Psoas muscle (tissue), 8 donors: ENCODE results near the gene ERBB2. TPM values are rescaled to one million over a fixed set of nuclear protein-coding genes. Genes with fewer than 3 reads are reported as not detected.
"Not testable (repeated sequence)": the region's sequence is repeated elsewhere in the genome, so short reads cannot be mapped to it uniquely, and the experiment has no call there.

Source experiments
- ATAC-seq, 4 donors: fragments of 200-7000 bp; cut with Tn5 transposase; one replicate each; pipeline ENCODE4 v1.9.1; 2020; ENCODE audit warnings: moderate library complexity in 3 of 4, mild to moderate bottlenecking in 2 of 4
- DNase-seq, 2 donors: peaks; one replicate each; pipeline ENCODE4 v3.0.0-alpha.2; 2020
- H3K27ac ChIP-seq: fragments of 200-600 bp; one replicate; pipeline ENCODE4 v1.8.0; 2022
- H3K27me3 ChIP-seq, 3 donors: fragments of 200-600 bp in 1 of 3; one replicate each; pipeline versions ENCODE4 v1.6.1 to v1.8.0; 2013 to 2022; ENCODE audit warnings: low read length in 2 of 3, mild to moderate bottlenecking in 2 of 3, moderate library complexity in 1 of 3; ENCODE audit not compliant: insufficient read depth in 3 of 3
- H3K36me3 ChIP-seq, 2 donors: fragments of 200-600 bp in 1 of 2; one replicate each; pipeline versions ENCODE4 v1.6.1 to v1.8.0; 2013 to 2022; ENCODE audit warnings: low read depth in 1 of 2, mild to moderate bottlenecking in 1 of 2, moderate library complexity in 1 of 2; ENCODE audit not compliant: insufficient read depth in 1 of 2
- H3K4me1 ChIP-seq: fragments of 200-600 bp; one replicate; pipeline ENCODE4 v1.8.0; 2022
- H3K4me3 ChIP-seq: fragments of 200-600 bp; one replicate; pipeline ENCODE4 v1.8.0; 2022; ENCODE audit warnings: mild to moderate bottlenecking
- H3K9me3 ChIP-seq: fragments of 200-600 bp; one replicate; pipeline ENCODE4 v1.8.0; 2022
- WGBS, 3 donors: extraction: QIAGEN DNeasy Blood & Tissue Kit; methylation state at CpG; one replicate each; pipeline versions ENCODE4 v1.1.6 to v1.1.7; 2013; 5-methylcytosine and 5-hydroxymethylcytosine counted together
- intact Hi-C, 2 donors: fragments of 100-400 bp; cut with DNase I; formaldehyde crosslinking; loops; one replicate each; pipeline versions ENCODE4 v1.11.0 to v1.14.2; 2022
- polyA plus RNA-seq, 3 donors: library from polyadenylated mRNA; stranded (reverse); fragments of 200-250 nt; gene quantifications; one replicate each; pipeline ENCODE4 v1.2.3, GENCODE V29; 2013
- total RNA-seq, 4 donors: library from RNA; stranded (reverse); fragmentation: NEBNext Ultra II Directional in 2 of 4; extraction: Animal tissue kit (Norgen Biotek cat#: 25700) in 2 of 4; gene quantifications; one replicate each; pipeline versions ENCODE4 v1.2.1 to v1.2.4, GENCODE V29; 2021 to 2023
- TF ChIP-seq, protein P1 (sequence below): fragments of 200-600 bp; IDR thresholded peaks from one replicate; pipeline ENCODE4 v1.8.0; 2022; ENCODE audit warnings: antibody characterized with exemption
- donor health status: healthy with polysubstance abuse.
- donor health status: DM: no; HTN: no; CAD: no; lungs with moderate emphysema.
- donor health status: Bipolar disorder and iron deficiency.
- donor health status: healthy.
- donor health status: DM: yes; HTN: yes; CAD: no.
- donor health status: DM: no; HTN: no; CAD: no.
- donor health status: DM: no; HTN: no; CAD: no.
- donor health status: DM: yes; HTN: yes; CAD: no.

The ERBB2 gene
- total and polyA plus RNA-seq, 7 donors = 4.0 to 24.9 (median 20.4) TPM

DNA sequence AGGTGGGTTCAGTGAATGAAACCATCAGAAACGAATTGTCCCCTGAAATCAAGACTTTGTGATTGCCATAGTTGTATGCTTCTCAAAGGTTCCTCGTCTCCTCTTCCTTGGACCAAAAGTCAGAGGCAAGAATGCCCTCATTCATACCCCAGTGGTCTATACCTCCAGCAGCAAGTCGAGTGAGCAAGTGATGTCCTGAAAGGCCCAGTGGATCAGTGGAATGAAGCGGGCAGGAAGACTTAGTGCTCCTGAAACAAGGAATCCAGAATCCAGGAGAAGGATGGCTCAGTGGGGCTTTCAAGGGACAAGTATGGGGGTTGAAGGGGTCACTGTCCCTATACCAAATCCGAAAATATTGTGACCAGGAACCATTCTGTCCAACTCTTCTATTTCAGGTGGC, 5.3 kb upstream of the ERBB2 start:
- peak in 1 of 2 donors; percentile 3 for DNase-seq
- 86 to 93% (median 89%) methylated on average over 5 of the region's 5 CpGs for WGBS, 3 donors
- Histone ChIP-seq H3K27ac (no peak overlapping the region), H3K4me1 (peaks cover 5% of the 10 kb centered on the region), H3K27me3 (no peaks in the 10 kb centered on the region), H3K9me3 (no peaks in the 10 kb centered on the region), H3K4me3 (no peak overlapping the region), H3K36me3 (peaks cover 0 to 27% of the 10 kb centered on the region in 2 donors)
- TF ChIP-seq, protein P1, sequence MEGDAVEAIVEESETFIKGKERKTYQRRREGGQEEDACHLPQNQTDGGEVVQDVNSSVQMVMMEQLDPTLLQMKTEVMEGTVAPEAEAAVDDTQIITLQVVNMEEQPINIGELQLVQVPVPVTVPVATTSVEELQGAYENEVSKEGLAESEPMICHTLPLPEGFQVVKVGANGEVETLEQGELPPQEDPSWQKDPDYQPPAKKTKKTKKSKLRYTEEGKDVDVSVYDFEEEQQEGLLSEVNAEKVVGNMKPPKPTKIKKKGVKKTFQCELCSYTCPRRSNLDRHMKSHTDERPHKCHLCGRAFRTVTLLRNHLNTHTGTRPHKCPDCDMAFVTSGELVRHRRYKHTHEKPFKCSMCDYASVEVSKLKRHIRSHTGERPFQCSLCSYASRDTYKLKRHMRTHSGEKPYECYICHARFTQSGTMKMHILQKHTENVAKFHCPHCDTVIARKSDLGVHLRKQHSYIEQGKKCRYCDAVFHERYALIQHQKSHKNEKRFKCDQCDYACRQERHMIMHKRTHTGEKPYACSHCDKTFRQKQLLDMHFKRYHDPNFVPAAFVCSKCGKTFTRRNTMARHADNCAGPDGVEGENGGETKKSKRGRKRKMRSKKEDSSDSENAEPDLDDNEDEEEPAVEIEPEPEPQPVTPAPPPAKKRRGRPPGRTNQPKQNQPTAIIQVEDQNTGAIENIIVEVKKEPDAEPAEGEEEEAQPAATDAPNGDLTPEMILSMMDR = no peak
- ATAC-seq = no peak
- intact Hi-C loops = no loop called here

DNA sequence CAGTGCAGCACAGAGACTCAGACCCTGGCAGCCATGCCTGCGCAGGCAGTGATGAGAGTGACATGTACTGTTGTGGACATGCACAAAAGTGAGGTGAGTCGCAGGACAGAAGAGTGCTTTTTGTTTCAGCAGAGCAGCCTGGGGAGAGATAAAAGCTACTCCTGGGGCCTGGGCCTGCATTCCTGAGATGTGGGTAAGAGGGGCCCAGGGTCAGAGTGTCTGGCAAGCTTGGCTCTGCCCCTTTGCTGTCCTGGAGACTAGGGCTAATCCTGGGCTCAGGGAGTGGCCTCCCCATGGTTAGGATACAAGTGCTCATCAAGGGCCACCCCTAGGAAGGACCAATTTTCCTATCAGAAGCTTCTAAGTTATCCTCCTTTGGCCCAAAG, 4.8 kb upstream of the ERBB2 start:
- ATAC-seq (no peak), DNase-seq (peak in 1 of 2 donors; percentile 32)
- intact Hi-C loops = no loop called here
- peaks cover 0 to 27% of the 10 kb centered on the region in 2 donors for H3K36me3 ChIP-seq
- 92 to 96% (median 94%) methylated on average over 2 of the region's 2 CpGs for WGBS, 3 donors
- H3K27ac ChIP-seq = no peak overlapping the region
- H3K9me3 ChIP-seq = no peaks in the 10 kb centered on the region
- no peak overlapping the region for H3K4me3 ChIP-seq
- H3K4me1 ChIP-seq = peaks cover 6% of the 10 kb centered on the region
- TF ChIP-seq, protein P1 = no peak
- H3K27me3 ChIP-seq = no peaks in the 10 kb centered on the region

DNA sequence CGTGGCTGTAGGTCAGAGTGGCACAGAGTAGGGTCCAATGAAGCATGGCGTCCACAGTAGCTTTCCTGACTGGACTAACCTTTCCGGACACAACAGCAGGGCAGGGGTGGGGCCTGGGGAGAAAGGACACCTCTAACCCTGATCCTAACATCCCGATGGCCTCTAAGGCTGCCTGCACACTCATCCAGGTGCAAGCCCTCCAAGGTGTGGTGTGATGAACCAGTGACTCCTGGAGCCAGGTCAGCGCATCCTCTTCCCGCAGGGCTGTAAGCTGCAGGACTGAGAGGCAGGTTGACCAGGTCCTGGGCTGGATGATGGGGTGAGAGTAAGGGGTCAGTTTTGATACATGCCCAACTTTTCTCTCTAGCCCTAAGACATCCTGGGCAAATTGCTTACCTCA, 3.1 kb upstream of the ERBB2 start:
- intact Hi-C loops = no loop called here
- TF ChIP-seq, protein P1 = no peak
- no peak for ATAC-seq

DNA sequence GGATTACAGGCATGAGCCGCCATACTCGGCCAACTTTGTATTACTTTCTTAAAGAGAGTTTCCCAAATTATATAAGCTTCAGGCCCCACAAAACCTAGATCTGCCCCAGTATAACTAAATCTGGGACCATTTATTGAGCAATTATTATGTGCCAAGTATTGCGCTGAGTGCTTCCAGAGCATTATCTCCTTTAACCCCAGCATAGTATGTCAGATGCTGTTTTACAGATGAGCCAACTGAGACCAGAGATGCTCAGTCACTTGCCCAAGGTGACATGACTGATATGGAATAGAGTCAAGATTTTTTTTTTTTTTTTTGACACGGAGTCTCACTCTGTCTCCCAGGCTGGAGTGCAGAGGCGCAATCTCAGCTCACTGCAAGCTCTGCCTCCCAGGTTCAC, 1.9 kb upstream of the ERBB2 start:
- Histone ChIP-seq H3K4me1 (peaks cover 26% of the 10 kb centered on the region), H3K9me3 (no peaks in the 10 kb centered on the region), H3K36me3 (peaks cover 0 to 18% of the 10 kb centered on the region in 2 donors), H3K4me3 (no peak overlapping the region), H3K27me3 (no peaks in the 10 kb centered on the region), H3K27ac (no peak overlapping the region)
- ATAC-seq (no peak), DNase-seq (no peak)
- WGBS, 3 donors = 89 to 96% (median 90%) methylated on average over 5 of the region's 5 CpGs
- TF ChIP-seq, protein P1 = no peak
- intact Hi-C loops = no loop called here

More for the DNA sequence above, 3.1 kb upstream of the ERBB2 start:
- Histone ChIP-seq H3K9me3 (no peaks in the 10 kb centered on the region), H3K4me3 (no peak overlapping the region), H3K27me3 (no peaks in the 10 kb centered on the region), H3K4me1 (peaks cover 14% of the 10 kb centered on the region), H3K36me3 (peaks cover 0 to 20% of the 10 kb centered on the region in 2 donors), H3K27ac (no peak overlapping the region)
- DNase-seq = peak in 1 of 2 donors; percentile 18
- 85 to 86% (median 86%) methylated on average over 6 of the region's 6 CpGs for WGBS, 3 donors

DNA sequence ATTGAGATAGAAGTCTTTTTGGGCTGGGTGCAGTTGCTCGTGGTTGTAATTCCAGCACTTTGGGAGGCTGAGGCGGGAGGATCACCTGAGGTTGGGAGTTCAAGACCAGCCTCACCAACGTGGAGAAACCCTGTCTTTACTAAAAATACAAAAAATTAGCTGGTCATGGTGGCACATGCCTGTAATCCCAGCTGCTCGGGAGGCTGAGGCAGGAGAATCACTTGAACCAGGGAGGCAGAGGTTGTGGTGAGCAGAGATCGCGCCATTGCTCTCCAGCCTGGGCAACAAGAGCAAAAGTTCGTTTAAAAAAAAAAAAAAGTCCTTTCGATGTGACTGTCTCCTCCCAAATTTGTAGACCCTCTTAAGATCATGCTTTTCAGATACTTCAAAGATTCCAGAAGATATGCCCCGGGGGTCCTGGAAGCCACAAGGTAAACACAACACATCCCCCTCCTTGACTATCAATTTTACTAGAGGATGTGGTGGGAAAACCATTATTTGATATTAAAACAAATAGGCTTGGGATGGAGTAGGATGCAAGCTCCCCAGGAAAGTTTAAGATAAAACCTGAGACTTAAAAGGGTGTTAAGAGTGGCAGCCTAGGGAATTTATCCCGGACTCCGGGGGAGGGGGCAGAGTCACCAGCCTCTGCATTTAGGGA, 577 bp upstream of the ERBB2 start:
- peaks cover 0 to 13% of the 10 kb centered on the region in 2 donors for H3K36me3 ChIP-seq
- intact Hi-C loops = not testable (repeated sequence)

More for the DNA sequence above, 577 bp upstream of the ERBB2 start:
- ATAC-seq, H3K9me3 ChIP-seq, H3K27me3 ChIP-seq, DNase-seq: not testable (repeated sequence)
- WGBS, 3 donors = 45 to 53% (median 46%) methylated on average over 11 of the region's 11 CpGs
- Histone ChIP-seq H3K4me3 (peak overlapping the region; percentile 94), H3K4me1 (peaks cover 37% of the 10 kb centered on the region), H3K27ac (peak overlapping the region; percentile 78)
